ENCODE measurements around the gene LY86. TPM values are rescaled to one million over a fixed set of nuclear protein-coding genes. Genes with fewer than 3 reads are reported as not detected.

The LY86 gene
- polyA plus RNA-seq, 1 of the 3 experiments (the other 2 are of a cell fraction) = not detected

GRCh38 chr6:6701864-6702263, 113.3 kb downstream of the LY86 start:
- CTCF ChIA-PET = interaction anchor here (1.0 to 1.3 kb wide), 2 partner anchors 25 to 542 kb away, joined by 3 to 5 read pairs; no protein-coding TSS in a partner anchor
- Histone ChIP-seq H2AFZ (ENCODE audit: low read depth) (no peak overlapping the region), H4K20me1 (ENCODE audit: insufficient read depth) (no peaks in the 10 kb centered on the region), H3K27ac (ENCODE audit: low read depth in 2 of 2, low read length in 1 of 2) (no peak overlapping the region), H3K9me2 (no peaks in the 10 kb centered on the region), H3K27me3 (ENCODE audit: insufficient read depth) (no peaks in the 10 kb centered on the region), H3K79me2 (ENCODE audit: insufficient read depth) (no peaks in the 10 kb centered on the region), H3K9me3 (no peaks in the 10 kb centered on the region), H3K4me1 (ENCODE audit: control insufficient read depth in 1 of 2, insufficient read depth in 2 of 2, low read depth in 1 of 2, low read length in 1 of 2) (peaks cover 0 to 4% of the 10 kb centered on the region in 2 experiments; a peak in 2 of 4 replicates), H3K9ac (no peak overlapping the region), H3K36me3 (replicated peaks in 1 of 2; ENCODE audit: control insufficient read depth in 1 of 2, insufficient read depth in 2 of 2, low read length in 1 of 2) (no peaks in the 10 kb centered on the region), H3K4me3 (ENCODE audit: low read depth in 2 of 2, low read length in 1 of 2) (no peak overlapping the region), H3K4me2 (no peak overlapping the region), H3F3A (replicated peaks; ENCODE audit: insufficient read depth) (no peaks in the 10 kb centered on the region)
- POLR2A ChIA-PET = no interaction called here
- WGBS (ENCODE audit: low lambda C conversion rate) = 53% methylated on average over 9 of the region's 9 CpGs
- no peak for DNase-seq
- TF ChIP-seq RFX5 (IDR thresholded peaks at IDR 0.05; ENCODE audit: low read length) = no peak
- TF ChIP-seq, protein P1, sequence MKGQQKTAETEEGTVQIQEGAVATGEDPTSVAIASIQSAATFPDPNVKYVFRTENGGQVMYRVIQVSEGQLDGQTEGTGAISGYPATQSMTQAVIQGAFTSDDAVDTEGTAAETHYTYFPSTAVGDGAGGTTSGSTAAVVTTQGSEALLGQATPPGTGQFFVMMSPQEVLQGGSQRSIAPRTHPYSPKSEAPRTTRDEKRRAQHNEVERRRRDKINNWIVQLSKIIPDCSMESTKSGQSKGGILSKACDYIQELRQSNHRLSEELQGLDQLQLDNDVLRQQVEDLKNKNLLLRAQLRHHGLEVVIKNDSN (IDR thresholded peaks at IDR 0.05; ENCODE audit: borderline replicate concordance, low read depth) = no peak

GRCh38 chr6:6703699-6704098, 115.2 kb downstream of the LY86 start:
- Histone ChIP-seq H2AFZ (ENCODE audit: low read depth) (no peak overlapping the region), H3K4me3 (ENCODE audit: low read depth in 2 of 2, low read length in 1 of 2) (no peak overlapping the region), H3K9me2 (no peaks in the 10 kb centered on the region), H3K27ac (ENCODE audit: low read depth in 2 of 2, low read length in 1 of 2) (no peak overlapping the region), H3K9me3 (no peaks in the 10 kb centered on the region), H3K4me1 (ENCODE audit: control insufficient read depth in 1 of 2, insufficient read depth in 2 of 2, low read depth in 1 of 2, low read length in 1 of 2) (peaks cover 0 to 4% of the 10 kb centered on the region in 2 experiments; a peak in 2 of 4 replicates), H3K9ac (no peak overlapping the region), H3K79me2 (ENCODE audit: insufficient read depth) (no peaks in the 10 kb centered on the region), H3F3A (replicated peaks; ENCODE audit: insufficient read depth) (no peaks in the 10 kb centered on the region), H3K4me2 (no peak overlapping the region), H3K36me3 (replicated peaks in 1 of 2; ENCODE audit: control insufficient read depth in 1 of 2, insufficient read depth in 2 of 2, low read length in 1 of 2) (no peaks in the 10 kb centered on the region), H3K27me3 (ENCODE audit: insufficient read depth) (no peaks in the 10 kb centered on the region), H4K20me1 (ENCODE audit: insufficient read depth) (no peaks in the 10 kb centered on the region)
- DNase-seq = no peak
- 54% methylated on average over 3 of the region's 4 CpGs for WGBS (ENCODE audit: low lambda C conversion rate)
- POLR2A ChIA-PET = no interaction called here
- CTCF ChIA-PET = interaction anchor here (0.6 to 1.2 kb wide), 5 partner anchors 28 to 536 kb away, joined by 3 to 4 read pairs (median 3); no protein-coding TSS in a partner anchor
- TF ChIP-seq TAF1 (IDR thresholded peaks at IDR 0.05; ENCODE audit: borderline replicate concordance, low read depth, low read length) (no peak), GABPA (IDR thresholded peaks at IDR 0.05; ENCODE audit: low read depth) (no peak), ELF1 (IDR thresholded peaks at IDR 0.05) (no peak), YY1 (IDR thresholded peaks at IDR 0.05; ENCODE audit: low read depth) (no peak), PBX3 (IDR thresholded peaks at IDR 0.05) (no peak), NRF1 (IDR thresholded peaks at IDR 0.05; ENCODE audit: low read depth, low read length) (no peak), FOXM1 (IDR thresholded peaks at IDR 0.05; ENCODE audit: low read depth) (no peak), FOSL2 (IDR thresholded peaks at IDR 0.05; ENCODE audit: borderline replicate concordance, low read depth) (no peak), NFIC (IDR thresholded peaks at IDR 0.05; ENCODE audit: borderline replicate concordance) (no peak), POLR2AphosphoS5 (IDR thresholded peaks at IDR 0.05; ENCODE audit: low read depth, low read length) (no peak), MEF2A (IDR thresholded peaks at IDR 0.05; ENCODE audit: borderline replicate concordance, low read depth) (no peak), IRF3 (IDR thresholded peaks at IDR 0.05; ENCODE audit: low read depth, low read length) (no peak)
- TF ChIP-seq, protein P2, sequence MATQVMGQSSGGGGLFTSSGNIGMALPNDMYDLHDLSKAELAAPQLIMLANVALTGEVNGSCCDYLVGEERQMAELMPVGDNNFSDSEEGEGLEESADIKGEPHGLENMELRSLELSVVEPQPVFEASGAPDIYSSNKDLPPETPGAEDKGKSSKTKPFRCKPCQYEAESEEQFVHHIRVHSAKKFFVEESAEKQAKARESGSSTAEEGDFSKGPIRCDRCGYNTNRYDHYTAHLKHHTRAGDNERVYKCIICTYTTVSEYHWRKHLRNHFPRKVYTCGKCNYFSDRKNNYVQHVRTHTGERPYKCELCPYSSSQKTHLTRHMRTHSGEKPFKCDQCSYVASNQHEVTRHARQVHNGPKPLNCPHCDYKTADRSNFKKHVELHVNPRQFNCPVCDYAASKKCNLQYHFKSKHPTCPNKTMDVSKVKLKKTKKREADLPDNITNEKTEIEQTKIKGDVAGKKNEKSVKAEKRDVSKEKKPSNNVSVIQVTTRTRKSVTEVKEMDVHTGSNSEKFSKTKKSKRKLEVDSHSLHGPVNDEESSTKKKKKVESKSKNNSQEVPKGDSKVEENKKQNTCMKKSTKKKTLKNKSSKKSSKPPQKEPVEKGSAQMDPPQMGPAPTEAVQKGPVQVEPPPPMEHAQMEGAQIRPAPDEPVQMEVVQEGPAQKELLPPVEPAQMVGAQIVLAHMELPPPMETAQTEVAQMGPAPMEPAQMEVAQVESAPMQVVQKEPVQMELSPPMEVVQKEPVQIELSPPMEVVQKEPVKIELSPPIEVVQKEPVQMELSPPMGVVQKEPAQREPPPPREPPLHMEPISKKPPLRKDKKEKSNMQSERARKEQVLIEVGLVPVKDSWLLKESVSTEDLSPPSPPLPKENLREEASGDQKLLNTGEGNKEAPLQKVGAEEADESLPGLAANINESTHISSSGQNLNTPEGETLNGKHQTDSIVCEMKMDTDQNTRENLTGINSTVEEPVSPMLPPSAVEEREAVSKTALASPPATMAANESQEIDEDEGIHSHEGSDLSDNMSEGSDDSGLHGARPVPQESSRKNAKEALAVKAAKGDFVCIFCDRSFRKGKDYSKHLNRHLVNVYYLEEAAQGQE (IDR thresholded peaks at IDR 0.05; ENCODE audit: low read depth, low read length) = no peak
- TF ChIP-seq, protein P1 (IDR thresholded peaks at IDR 0.05; ENCODE audit: borderline replicate concordance, low read depth) = no peak
- TF ChIP-seq, protein P3, sequence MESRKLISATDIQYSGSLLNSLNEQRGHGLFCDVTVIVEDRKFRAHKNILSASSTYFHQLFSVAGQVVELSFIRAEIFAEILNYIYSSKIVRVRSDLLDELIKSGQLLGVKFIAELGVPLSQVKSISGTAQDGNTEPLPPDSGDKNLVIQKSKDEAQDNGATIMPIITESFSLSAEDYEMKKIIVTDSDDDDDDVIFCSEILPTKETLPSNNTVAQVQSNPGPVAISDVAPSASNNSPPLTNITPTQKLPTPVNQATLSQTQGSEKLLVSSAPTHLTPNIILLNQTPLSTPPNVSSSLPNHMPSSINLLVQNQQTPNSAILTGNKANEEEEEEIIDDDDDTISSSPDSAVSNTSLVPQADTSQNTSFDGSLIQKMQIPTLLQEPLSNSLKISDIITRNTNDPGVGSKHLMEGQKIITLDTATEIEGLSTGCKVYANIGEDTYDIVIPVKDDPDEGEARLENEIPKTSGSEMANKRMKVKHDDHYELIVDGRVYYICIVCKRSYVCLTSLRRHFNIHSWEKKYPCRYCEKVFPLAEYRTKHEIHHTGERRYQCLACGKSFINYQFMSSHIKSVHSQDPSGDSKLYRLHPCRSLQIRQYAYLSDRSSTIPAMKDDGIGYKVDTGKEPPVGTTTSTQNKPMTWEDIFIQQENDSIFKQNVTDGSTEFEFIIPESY (IDR thresholded peaks at IDR 0.05; ENCODE audit: borderline replicate concordance, low read depth) = no peak
- TF ChIP-seq, protein P4, sequence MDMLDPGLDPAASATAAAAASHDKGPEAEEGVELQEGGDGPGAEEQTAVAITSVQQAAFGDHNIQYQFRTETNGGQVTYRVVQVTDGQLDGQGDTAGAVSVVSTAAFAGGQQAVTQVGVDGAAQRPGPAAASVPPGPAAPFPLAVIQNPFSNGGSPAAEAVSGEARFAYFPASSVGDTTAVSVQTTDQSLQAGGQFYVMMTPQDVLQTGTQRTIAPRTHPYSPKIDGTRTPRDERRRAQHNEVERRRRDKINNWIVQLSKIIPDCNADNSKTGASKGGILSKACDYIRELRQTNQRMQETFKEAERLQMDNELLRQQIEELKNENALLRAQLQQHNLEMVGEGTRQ (IDR thresholded peaks at IDR 0.05; ENCODE audit: borderline replicate concordance, low read depth, low read length) = no peak
